Gastrocnemius medialis (tissue), 4 donors: ENCODE data around the gene SPTY2D1.

Experiments
- CTCF ChIP-seq, 5 experiments: fragments of 450-650 bp in 3 of 5; fragments of 200-600 bp in 2 of 5; sonication (generic) in 2 of 5; IDR thresholded peaks in 4 of 5; conservative IDR thresholded peaks in 1 of 5; 1 replicate in 4 of 5; 2 replicates in 1 of 5; pipeline ENCODE4 v1.5.1; 2016 to 2019; ENCODE audit warnings: antibody characterized with exemption in 5 of 5, mild to moderate bottlenecking in 3 of 5, moderate library complexity in 3 of 5
- POLR2A ChIP-seq, 2 donors: fragments of 450-650 bp; IDR thresholded peaks; one replicate each; pipeline ENCODE4 v1.6.1; 2017; ENCODE audit warnings: antibody characterized with exemption in 2 of 2, mild to moderate bottlenecking in 2 of 2, moderate library complexity in 2 of 2

DNA sequence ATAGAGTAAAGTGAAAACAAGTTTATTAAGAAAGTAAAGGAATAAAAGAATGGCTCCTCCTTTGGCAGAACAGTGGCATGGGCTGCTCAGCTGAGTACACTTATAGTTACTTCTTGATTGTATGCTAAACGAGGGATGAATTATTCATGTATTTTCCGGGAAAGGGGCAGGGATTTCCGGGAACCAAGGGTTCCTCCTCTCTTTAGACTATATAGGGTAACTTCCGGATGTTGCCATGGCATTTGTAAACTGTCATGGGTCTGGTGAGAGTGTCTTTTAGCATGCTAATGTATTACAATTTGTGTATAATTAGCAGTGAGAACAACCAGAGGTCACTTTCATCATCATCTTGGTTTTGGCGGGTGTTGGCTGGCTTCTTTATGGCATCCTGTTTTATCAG lies 23.5 kb upstream of the SPTY2D1 start:
- no peak for TF ChIP-seq CTCF (IDR thresholded peaks at IDR 0.05 in 4 of 5, conservative IDR thresholded peaks at IDR 0.05 in 1 of 5)
- no peak for TF ChIP-seq POLR2A (IDR thresholded peaks at IDR 0.05)
